ENCODE results near the gene CTNNA2.

CTNNA2 gene

DNA sequence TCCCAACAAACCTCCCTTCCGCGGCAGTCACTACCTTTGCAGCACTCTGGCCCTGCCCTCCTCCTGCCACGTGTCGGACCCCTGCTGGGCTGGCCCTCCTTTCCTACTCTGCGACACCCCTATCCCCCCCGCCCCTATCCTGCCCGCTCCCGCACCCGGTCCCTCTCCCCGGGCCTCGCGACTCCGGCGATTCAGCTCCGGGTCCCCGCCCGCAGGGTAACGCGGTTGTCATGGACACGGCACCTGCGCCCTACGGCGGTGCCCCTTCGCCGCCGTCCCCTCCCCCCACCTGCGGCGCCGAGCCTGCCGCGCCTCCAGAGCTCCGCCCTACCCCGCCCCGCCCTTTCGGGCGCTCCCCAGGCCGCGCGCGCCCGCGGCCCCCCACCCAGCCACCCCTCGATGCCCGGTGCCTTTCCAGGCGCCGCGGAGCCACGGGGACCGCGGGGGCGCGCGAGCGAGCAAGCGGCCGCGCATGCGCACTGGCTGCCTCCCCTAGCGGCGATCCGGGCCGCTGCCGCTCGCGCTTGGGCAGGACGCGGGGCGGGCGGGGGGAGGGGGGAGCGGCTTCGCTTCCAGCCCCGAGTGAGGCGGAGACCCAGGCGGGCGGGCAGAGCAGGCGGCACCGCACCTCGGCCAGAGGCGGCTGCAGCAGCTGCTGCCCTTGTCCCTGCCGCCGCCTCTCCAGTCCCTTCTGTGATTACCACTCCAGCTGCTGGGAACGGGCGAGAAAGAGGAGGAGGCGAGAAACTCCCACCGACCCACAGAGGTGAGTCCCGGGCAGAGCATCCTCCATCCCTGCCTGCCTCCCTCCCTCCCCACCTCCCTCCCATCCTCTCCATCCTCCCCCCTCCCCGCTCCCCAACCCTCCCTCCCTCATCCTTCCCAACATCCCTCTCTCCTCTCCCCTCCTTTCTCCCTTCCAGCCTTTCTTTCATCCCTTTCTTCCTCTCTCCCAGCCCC is at the start of gene CTNNA2:
Gene CTNNA2, plus strand, starts transcription at position 610 of the 960 bp plus-strand sequence.
- DNase-seq = no peak

DNA sequence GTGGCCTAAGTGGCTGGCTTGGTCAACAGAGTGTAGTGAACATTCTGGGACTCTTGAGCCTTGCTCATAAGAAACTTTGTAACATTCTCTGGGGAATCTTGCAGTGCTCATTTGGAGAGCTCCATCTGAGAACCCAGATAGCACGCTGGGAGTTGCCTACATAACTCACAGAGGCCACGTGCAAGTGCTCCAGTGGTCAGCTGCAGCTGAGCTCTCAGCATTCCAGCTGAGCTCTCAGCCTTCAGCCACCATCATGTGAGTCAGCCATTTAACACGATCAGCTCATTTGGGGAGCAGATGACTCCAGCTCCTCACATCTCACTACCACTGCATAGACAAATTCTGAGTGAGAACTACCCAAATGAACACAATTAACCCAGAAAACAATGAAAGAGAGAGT is 25.5 kb upstream of the CTNNA2 start:
- no peak for DNase-seq

DNA sequence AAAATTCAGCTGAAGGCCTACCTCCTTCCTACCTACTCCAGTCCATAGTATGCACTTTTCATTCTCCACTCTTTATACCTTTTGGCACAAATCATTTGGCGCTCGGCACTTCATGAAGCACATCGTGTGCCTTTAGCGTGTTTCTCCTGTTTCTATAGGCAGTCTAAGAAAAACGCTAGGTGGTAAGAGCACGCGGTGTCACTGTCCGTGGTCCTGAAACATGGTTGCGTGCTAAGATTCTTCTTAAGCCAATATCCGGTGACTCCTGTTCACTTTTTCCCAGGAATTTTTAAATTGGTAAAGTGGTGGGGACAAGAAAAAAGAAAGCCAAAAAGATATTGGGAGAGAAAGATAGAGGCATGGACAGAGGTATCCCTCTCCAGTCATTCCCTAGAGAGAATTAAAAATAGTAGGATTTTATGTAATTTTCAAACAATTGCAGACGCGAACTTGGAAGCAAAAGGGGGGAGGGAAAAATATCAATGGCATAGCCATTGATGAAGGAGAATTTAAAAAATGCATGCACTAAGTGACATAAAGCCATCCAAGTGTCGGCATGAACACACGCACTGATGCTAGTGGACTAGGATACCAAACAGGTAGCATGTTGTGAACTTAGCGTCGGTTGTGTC is 1.4 kb upstream of the CTNNA2 start:
- peak; percentile 3 for DNase-seq

DNA sequence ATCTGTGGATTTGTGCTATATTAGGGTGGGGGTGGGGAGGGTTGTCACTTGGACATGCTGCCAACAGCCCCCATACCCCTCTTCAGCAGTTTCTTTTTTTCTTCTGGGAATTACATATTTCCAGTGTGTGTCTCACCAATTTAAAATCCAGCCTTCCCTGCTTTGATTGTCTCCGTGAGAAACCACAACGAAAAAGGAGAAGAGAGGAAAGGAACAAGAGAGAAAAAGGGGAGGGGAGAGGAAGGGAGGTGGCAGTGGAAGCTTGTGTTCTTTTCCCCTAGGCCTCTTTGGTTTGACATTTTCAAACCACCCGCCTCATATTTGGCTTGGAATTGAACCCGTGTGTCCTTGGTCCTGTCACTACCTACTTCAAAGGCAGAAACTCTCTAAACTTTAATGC is 860 bp downstream of the CTNNA2 start:
- DNase-seq = no peak

DNA sequence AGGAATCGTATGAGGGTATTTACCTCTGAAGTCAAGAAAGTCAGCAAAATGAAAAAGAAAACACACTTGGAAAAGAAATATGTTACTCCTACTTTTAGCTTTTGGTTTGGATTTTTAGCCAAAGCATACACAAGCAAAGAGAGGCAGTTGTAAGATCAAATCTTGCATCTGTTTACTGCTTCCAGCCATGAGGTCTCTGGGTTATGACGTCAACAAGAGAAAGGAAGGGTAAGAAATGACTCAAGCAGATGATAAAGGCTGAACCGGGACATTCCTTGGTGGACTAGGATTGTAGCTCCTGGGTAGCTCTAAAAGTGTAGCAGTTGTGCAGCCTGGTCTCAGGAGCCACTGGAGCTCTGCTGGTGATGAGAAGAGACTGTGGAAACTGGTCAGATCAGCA is 16.8 kb downstream of the CTNNA2 start:
- no peak for DNase-seq

DNA sequence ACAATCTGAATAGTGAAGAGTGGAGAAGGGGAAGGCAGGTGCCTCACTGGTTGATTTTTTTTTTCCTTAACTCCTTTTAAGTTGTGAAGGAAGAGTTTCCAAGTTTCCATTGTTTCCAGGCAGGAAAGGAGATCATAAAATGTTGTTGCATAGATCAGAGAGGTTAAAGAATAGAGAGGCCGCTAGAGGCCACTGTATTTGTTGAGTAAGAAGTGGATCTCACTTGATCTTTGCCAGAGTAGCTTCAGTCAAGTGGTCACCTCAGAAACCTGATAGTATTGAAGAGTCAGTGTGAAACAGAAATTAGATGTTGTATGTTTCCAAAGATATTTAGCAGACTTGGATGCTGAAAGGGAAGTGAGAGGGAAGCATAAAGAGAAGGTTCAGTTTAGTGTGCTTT is 17.6 kb downstream of the CTNNA2 start:
- DNase-seq = no peak

DNA sequence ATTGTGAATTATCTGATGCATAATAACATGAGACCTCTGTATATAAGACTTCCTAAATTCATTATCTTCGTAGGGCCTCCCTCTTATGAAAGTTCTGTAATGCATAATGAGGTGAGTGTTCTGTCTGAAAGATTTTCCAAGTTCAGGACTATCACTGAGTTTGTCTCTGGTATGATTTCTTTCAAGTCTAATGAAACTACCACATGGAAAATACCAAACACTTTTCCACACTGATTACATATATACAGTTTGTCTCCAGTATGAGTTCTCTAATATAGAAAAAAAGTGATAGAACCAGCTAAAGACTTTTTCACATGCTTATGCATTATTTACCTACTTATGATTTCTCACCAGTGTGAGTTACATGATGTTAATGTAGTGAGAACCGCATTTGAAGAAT is 34.7 kb downstream of the CTNNA2 start:
- DNase-seq = no peak

DNA sequence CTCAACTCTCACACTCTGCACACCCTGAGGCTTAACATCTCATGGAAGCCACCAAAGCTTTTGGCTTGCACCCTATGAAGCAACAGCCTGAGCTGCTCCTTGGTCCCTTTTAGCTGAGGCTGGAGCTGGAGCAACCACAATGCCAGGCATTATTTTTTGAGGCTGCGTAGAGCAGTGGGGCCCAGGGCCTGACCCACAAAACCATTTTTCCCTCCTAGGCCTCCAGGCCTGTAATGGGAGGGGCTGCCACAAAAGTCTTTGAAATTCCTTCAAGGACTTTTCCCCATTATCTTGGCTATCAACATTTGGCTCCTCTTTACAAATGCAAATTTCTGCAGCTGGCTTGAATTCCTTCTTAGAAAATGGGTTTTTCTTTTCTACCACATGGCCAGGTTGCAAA is 39.8 kb downstream of the CTNNA2 start:
- DNase-seq = no peak

DNA sequence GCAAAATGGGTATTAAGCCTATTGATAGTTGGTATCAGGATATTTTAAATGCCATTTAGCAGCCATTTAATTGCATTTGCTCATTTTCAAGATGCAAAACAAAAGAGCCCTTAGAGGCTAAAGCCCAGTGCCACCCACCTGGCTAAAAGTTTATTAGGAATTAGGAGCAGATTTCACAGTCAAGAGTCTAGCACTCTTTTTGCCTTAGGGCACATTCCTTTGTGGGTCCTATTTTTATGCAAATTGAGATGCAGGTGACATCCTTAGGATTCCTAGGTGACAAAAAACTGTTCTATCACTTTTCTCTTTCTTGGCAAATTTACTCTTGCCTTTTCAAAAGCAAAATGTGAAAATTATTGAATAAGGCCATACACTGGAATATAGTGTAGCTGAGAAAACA is 42.0 kb downstream of the CTNNA2 start:
- DNase-seq = no peak

DNA sequence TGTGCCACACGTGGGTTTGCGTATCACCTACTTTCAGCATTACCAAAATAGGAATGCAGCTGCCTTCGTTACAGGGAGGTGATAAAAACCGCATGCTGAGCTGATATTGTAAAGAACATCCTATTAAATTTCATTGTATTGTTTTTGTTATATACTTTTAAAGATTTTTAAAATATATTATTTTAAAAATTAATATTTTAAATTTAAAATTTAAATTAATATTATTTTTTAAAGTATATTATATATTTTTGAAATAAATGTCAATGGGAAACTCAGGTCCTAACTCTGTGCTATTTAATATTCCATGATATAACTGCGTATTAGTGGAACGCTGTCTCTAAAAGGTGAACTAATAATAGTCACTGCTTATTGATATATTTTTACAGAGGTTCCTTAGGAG is 51.2 kb downstream of the CTNNA2 start:
- DNase-seq = no peak

DNA sequence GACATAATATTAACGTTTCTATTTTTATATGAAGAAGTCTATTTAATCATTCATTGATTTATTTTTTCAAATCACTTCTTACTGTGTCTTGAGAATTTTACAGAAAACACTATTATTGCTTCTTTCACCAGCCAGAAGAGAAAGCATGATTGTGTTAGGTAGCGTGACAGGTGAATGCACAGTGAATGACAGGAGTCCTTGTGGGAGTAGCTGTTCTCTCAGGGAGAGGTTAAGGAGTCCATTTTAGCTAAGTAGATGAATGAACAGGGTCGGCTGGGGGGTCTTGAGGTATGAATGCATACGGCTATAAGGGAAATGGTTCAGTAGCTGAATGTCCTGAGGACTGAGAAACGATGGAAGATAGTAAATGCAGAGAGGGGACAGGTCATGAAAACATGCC is 56.2 kb downstream of the CTNNA2 start:
- no peak for DNase-seq

DNA sequence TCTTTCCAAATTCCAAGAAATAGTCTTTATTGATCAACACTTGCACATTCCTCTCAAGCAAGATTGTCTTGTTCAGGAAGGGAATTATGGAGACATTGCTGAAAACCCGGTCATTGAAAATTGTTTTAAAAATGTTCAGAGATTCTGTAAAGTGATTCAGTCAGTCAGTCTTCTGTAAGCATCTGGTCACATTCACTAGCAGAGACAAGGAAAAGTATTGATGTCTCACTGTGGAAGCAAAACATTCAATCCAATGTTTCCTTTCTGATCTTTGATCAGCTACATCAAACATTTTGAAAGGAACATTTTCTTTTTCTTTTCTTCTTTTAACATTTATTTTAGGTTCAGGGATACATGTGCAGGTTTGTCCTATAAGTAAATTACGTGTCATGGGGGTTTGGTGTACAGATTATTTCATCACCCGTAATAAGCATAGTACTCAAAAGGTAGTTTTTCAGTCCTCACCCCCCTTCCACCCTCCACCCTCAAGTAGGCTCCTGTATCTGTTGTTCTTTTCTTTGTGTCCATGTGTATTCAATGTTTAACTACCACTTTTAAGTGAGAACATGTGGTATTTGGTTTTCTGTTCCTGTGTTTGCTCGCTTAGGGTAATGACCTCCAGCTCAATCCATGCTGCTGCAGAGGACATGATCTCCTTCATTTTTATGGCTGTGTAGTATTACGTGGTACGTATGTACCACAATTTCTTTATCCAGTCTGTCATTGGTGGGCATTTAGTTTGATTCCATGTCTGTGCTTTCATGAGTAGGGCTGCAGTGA is 61.2 kb downstream of the CTNNA2 start:
- DNase-seq = no peak

DNA sequence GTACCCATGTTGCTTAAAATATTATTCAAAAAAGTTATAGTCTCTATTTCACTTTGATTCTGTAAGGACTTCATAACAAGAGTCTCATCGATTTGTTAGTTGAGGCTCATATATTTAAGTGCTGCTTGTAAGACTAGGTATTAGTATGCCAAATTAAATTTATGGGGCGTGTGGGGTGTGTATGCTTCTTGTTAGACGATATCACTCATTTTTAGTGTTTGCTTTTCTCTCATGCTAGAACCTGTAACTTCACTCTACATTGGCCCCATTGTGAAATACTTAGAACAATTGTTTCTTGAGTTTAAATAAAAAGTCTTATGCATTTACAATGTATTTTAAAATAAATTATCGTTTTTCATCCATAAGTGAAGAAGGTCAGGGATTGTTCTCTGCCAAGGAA is 63.6 kb downstream of the CTNNA2 start:
- DNase-seq = no peak

DNA sequence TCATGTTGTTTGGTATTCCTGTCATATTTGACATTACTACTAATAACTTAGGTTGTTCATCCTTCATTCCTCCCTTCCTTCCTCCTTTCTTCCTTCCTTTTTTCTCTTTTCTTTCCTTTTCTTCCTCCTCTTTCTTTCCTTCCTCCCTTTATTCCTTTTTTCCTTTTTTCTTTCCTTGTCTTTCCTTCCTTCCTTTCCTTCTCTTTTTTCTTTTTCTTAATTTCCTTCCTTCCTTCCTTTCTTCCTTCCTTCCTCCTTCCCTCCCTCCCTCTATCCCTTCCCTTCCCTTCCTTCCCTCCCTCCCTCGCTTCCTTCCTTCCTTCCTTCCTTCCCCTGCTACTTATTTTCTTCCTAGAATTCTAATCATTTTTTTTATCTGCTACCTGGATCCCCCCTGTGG is 66.1 kb downstream of the CTNNA2 start:
- DNase-seq = no peak

DNA sequence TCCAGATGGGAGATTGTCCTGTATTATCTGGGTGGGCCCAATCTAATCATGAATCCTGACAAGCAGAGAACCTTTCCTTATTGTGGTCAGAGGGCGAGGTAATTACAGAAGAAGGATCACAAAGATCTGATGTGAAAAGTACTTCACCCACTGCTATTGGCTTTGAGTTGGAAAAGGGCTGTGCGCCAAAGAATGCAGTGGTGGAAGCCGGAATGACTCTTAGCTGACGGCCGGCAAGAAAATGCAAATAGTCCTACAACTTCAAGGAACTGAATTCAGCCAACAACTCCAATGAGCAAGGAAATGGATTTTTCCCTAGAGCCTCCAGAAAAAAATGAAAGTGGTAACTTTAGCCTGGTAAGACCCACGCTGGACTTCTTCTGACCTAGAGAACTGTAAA is 67.3 kb downstream of the CTNNA2 start:
- DNase-seq = no peak

DNA sequence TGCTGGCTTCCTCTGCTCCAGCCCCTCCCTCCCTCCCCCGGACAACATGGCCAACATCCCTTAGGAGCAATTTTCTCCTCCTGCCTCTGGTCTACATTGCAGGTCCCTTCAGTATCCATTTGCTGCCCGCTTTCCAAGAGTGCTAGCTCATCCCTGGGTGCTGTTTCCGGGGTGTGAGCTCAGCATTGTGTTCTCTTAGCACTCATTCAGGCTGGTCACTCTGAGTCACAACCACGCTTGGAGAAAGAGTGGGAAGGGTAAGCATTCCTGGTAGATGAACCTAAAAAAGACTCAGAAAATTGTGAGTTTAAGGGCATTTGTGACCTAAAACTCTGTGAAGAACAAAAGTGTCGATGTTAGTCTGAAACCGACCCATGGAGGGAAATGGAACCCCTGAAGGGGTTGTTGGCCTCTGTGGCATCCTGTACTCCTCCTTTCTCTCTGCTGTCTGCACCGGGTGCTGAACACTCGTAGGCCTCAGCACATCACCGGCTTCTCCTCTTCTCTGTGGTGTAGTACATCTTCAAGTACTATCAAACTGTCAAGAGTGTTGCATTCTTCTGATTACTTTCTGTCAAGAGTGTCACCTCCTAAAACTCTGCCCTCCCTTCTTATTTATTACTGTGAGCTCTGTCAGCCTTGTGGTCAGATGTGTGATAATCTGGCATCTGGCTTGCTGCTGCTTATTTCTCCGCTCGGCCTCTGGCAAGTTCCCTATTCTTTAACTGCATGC is 73.0 kb downstream of the CTNNA2 start:
- peak; percentile 59 for DNase-seq

DNA sequence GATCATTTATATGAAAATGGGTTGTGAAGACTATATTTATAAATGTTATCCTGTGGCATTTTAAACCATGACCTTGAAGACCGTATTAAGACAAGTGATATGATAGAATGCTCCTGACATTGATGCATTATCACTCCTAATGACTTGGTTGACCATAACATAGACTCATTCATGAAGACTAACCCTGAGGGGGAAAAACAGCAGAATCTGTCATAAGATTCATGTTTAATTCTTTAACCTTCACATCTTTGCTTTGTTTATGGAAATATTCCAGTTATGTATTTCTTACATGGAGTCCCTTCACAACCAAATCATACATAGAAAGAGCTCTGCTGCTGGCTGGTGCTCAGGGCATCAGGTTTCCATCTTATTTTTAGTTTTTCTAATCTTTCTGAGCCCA is 78.4 kb downstream of the CTNNA2 start:
- no peak for DNase-seq

DNA sequence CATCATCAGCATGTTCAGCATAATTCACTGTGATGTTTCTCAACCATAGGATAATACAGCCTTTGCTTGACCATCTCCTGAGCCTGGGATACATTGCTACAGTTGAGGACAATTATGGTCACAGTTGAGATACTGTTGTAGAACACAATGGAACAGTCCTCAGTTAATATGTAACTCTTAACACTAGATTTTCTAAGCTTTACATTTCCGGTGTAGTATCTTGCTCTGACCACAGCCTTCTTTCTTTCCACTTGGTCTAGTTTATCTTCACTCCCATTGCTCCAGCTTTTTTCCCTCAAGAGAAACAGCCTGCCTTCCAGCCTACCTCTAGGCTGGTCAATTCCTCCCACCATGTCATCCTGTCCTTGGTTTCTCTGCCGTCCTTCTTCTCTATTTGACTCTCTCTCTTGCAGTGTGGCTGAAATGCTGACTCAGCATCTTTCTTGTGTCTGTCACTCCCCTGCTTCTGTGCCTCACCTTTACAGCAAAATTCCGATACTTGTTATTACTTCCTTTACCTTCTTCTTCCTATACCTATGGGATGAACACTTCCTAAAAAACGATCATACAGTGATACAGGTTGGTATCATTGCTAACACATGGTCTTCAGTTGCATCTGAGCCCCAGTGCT is 80.5 kb downstream of the CTNNA2 start:
- DNase-seq = no peak

DNA sequence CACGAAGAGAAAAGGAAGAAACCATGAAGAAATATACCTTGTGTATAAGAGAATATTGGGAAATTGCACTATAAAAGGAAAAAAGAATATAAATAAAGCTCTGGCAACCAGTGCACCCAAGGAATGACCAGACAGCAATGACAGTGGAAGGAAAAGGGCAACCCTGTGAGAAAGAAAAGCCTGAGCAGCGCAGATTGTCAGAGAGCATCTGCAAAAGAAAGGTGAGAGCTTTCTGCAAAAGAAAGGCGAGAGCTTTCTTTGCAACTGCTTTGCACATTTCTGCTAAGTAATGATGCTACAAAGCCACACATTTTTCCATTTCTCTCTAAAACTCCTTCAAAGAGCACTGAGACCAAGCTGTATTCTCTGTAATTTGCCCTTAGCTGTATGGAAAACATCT is 83.6 kb downstream of the CTNNA2 start:
- no peak for DNase-seq

DNA sequence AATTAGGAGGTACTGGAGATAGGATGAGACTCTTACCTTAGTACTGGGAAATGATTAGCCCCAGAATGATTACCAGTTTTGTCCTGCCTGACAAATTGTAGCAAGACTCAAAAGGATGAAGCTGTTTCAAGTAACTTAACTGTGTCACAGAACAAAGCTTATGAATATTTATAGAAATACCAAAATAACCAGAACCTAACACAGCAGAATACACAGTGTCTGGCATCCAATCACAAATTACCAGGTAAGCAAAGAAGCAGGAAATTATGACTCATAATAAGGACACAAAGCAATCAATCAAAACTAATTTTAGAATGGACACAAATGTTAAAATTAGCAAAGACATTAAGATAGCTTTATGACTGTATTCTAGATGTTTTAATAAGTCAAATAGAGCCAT is 91.9 kb downstream of the CTNNA2 start:
- DNase-seq = no peak

DNA sequence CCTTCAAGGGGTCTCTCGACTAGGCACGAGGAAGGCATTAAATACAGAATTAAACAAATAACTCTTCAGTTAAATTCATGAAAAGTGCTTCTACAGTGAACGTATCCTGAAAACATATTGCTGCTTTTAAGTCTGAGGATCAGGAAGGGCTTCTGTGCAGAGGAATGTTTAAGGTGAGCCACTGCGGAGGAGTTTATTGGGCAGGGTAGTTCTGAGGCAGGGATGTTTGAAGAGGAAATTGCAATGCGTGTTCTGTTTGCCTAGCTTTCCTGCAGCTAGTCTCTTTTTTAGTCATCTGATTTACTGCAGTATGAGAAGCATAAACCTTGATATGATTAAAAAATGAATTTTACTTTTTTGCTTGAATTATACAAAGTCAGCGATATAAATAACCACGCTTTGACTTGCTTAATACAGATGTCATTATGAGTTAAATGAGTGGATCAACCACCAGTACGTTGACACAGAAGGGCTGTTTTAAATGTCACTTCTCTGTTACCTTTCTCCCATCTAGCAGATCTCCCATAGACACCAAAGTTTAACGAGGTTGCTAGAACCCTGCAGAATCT is 98.7 kb downstream of the CTNNA2 start:
- DNase-seq = no peak

DNA sequence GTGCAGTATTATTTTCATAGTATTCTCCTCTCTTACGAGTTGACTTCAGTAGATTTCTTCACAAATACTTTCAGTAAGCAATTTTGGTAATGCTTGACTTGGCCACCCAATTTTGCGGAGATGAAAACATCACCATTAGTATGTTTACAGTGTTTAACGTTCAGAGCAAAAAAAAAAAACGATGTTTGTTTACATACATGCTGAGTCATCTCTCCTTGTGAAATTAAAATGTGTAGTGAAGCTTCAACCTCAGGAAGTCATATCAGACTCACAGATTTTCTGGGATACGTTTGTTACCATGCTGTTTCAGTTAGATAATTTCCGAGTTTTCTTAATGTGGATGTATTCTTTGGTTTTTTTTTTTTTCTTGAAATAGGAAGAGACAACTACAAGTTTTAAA is 100.1 kb downstream of the CTNNA2 start:
- no peak for DNase-seq
